Measurements from ENCODE around the gene ZNF729.
"Not testable (repeated sequence)": the region's sequence is repeated elsewhere in the genome, so short reads cannot be mapped to it uniquely, and the experiment has no call there.

Gene ZNF729
- 0 reads per million in 2 donors for total RNA-seq

- DNase-seq, result no peak
Observed at GRCh38 chr19:22286151-22286810, at the start of gene ZNF729. Gene ZNF729 (plus strand): TSS chr19:22286441. CDS start chr19:22286526, 85 bp downstream.

GRCh38 chr19:22256856-22257255, 29.4 kb upstream of the ZNF729 start:
- no peak for DNase-seq

- no peak for DNase-seq
Observed at GRCh38 chr19:22257381-22257780, 28.9 kb upstream of the ZNF729 start.

GRCh38 chr19:22257916-22258315, 28.3 kb upstream of the ZNF729 start:
- DNase-seq, result no peak

- no peak for DNase-seq
Observed at GRCh38 chr19:22260499-22260898, 25.7 kb upstream of the ZNF729 start.

GRCh38 chr19:22261596-22261995, 24.6 kb upstream of the ZNF729 start:
- no peak for DNase-seq

GRCh38 chr19:22263121-22263520, 23.1 kb upstream of the ZNF729 start:
- DNase-seq, result no peak

- not testable (repeated sequence) for DNase-seq
Observed at GRCh38 chr19:22321554-22321953, 35.3 kb downstream of the ZNF729 start.

- no peak for DNase-seq
Observed at GRCh38 chr19:22326219-22326618, 40.0 kb downstream of the ZNF729 start.

- DNase-seq, result no peak
Observed at GRCh38 chr19:22327321-22327720, 41.1 kb downstream of the ZNF729 start.

- DNase-seq, result no peak
Observed at GRCh38 chr19:22331521-22331920, 45.3 kb downstream of the ZNF729 start.

GRCh38 chr19:22332924-22333323, 46.7 kb downstream of the ZNF729 start:
- DNase-seq, result no peak

- DNase-seq, result no peak
Observed at GRCh38 chr19:22335716-22336115, 49.5 kb downstream of the ZNF729 start.

GRCh38 chr19:22354665-22355064, 68.4 kb downstream of the ZNF729 start:
- DNase-seq, result no peak

Measured in activated gamma-delta T cell (primary cell).